Measurements from ENCODE around the gene PLEK2. TPM values are rescaled to one million over a fixed set of nuclear protein-coding genes. Genes with fewer than 3 reads are reported as not detected.

PLEK2 gene
- total and polyA plus RNA-seq, 2 donors (not counting 3 experiments of a cell fraction or from before 2014, with no cell fraction given): 1.4 to 3.8 TPM

DNA sequence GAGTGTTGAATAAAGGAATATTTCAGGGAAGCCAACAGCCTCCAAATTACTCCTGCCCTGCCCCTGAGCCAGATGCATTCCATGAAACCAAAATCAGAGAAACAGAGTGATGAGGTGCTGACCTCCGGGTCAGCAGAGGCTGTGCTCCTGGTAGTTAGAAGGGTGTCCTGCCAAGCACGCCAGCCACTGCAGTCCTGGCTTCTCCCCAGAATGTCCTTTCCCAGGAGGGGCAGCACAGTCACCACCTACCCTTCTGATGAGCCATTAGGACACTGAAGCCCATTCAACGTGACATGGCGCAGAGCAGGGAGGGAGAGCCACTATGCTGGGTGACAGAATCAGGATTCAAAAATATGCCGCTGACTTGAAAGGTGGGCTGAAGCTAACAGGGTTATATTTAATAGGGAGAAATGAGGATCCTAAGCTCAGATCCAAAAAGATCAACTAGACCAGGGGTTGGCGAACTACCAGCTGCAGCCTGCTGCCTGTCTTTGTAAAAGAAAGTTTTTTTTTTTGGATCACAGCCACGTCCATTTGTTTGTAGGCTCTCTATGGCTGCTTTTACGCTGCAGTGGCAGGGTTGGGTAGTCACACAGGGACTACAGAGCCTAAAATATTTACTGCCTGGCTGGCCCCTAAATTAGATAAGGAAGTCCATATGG is 34.5 kb upstream of the PLEK2 start:
- ChIA-PET CTCF (interaction anchor here (1.0 kb wide), 2 partner anchors 15 to 80 kb away, joined by 3 read pairs; no protein-coding TSS in a partner anchor), POLR2A (no interaction called here)
- Histone ChIP-seq H3K27ac (ENCODE audit: insufficient read depth, low read depth, low read length) (no peak overlapping the region), H3K36me3 (ENCODE audit: control insufficient read depth in 2 of 2, extremely low read depth in 1 of 2, insufficient read depth in 2 of 2, low read length in 2 of 2) (no peaks in the 10 kb centered on the region), H4K20me1 (replicated peaks; ENCODE audit: control insufficient read depth, extremely low read depth, insufficient read depth, low read length) (no peaks in the 10 kb centered on the region), H3K79me2 (ENCODE audit: control insufficient read depth, insufficient read depth, low read length) (no peaks in the 10 kb centered on the region), H3K9me1 (replicated peaks; ENCODE audit: control insufficient read depth, extremely low read depth, insufficient read depth, low read length) (no peaks in the 10 kb centered on the region), H2AFZ (ENCODE audit: low read depth, low read length) (no peak overlapping the region), H3K9me3 (replicated peaks; ENCODE audit: control insufficient read depth, insufficient read depth, low read length) (no peaks in the 10 kb centered on the region), H3K4me1 (ENCODE audit: control insufficient read depth, extremely low read depth, insufficient read depth, low read length) (peaks cover 9% of the 10 kb centered on the region), H3K4me3 (replicated peaks in 1 of 3; ENCODE audit: insufficient read depth in 1 of 3, low read depth in 1 of 3, low read length in 3 of 3) (no peak overlapping the region), H3K9ac (replicated peaks; ENCODE audit: extremely low read depth, insufficient read depth, low read length) (no peak overlapping the region), H3K27me3 (ENCODE audit: control insufficient read depth in 2 of 2, insufficient read depth in 2 of 2, low read length in 2 of 2) (peaks cover 4% of the 10 kb centered on the region in 2 experiments), H3K4me2 (ENCODE audit: insufficient read depth, low read length) (no peak overlapping the region)
- BruUV-seq (replicated peaks): no TSS peak
- TF ChIP-seq FOS (IDR thresholded peaks at IDR 0.05; ENCODE audit: borderline replicate concordance, insufficient read depth, low read length): no peak
- TF ChIP-seq JUN (IDR thresholded peaks at IDR 0.05; ENCODE audit: borderline replicate concordance, insufficient read depth, insufficient read length, low read depth): no peak
- TF ChIP-seq, protein P1, sequence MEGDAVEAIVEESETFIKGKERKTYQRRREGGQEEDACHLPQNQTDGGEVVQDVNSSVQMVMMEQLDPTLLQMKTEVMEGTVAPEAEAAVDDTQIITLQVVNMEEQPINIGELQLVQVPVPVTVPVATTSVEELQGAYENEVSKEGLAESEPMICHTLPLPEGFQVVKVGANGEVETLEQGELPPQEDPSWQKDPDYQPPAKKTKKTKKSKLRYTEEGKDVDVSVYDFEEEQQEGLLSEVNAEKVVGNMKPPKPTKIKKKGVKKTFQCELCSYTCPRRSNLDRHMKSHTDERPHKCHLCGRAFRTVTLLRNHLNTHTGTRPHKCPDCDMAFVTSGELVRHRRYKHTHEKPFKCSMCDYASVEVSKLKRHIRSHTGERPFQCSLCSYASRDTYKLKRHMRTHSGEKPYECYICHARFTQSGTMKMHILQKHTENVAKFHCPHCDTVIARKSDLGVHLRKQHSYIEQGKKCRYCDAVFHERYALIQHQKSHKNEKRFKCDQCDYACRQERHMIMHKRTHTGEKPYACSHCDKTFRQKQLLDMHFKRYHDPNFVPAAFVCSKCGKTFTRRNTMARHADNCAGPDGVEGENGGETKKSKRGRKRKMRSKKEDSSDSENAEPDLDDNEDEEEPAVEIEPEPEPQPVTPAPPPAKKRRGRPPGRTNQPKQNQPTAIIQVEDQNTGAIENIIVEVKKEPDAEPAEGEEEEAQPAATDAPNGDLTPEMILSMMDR (IDR thresholded peaks at IDR 0.05; ENCODE audit: extremely low read depth in 1 of 2, insufficient read depth in 1 of 2, low read depth in 1 of 2, low read length in 2 of 2): no peak
- no peak for TF ChIP-seq MYC (IDR thresholded peaks at IDR 0.05; ENCODE audit: low read depth, low read length)
- TF ChIP-seq POLR2AphosphoS5 (IDR thresholded peaks at IDR 0.05; ENCODE audit: insufficient read depth, low read depth, low read length): no peak
- TF ChIP-seq, protein P2, sequence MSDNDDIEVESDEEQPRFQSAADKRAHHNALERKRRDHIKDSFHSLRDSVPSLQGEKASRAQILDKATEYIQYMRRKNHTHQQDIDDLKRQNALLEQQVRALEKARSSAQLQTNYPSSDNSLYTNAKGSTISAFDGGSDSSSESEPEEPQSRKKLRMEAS (IDR thresholded peaks at IDR 0.05; ENCODE audit: insufficient read depth, insufficient read length): no peak
- no peak for TF ChIP-seq GATA2 (IDR thresholded peaks at IDR 0.05; ENCODE audit: insufficient read depth, insufficient read length, low read depth, low read length)
- dilution Hi-C loops (cut with MboI; ENCODE audit: extremely low pct_ligation_motif_present, low sequenced_read_pairs) (no loop called here), intact Hi-C loops (cut with micrococcal nuclease) (no loop called here)
- FAIRE-seq (no peak), DNase-seq (ENCODE audit: low read depth, low spot score) (no peak)
